ENCODE data around the gene SMCR8. TPM values are rescaled to one million over a fixed set of nuclear protein-coding genes. Genes with fewer than 3 reads are reported as not detected.
"Not testable (repeated sequence)": the region's sequence is repeated elsewhere in the genome, so short reads cannot be mapped to it uniquely, and the experiment has no call there.

SMCR8 gene
- polyA plus RNA-seq, 6 donors from 2014 or later, result 2.8 to 9.2 (median 5.9) TPM

- Mint-ChIP-seq H3K4me1 (peaks cover 33 to 64% (median 55%) of the 10 kb centered on the region in 3 donors), H3K36me3 (peaks cover 0 to 7% of the 10 kb centered on the region in 2 donors), H3K9me3 (no peaks in the 10 kb centered on the region), H3K27ac (no peak overlapping the region), H3K4me3 (no peak overlapping the region), H3K27me3 (no peaks in the 10 kb centered on the region)
- ATAC-seq (ENCODE audit: low read depth in 2 of 2) (no peak), DNase-seq (no peak)
Observed at GRCh38 chr17:18323507-18324139, 8.5 kb downstream of the SMCR8 start.

DNA sequence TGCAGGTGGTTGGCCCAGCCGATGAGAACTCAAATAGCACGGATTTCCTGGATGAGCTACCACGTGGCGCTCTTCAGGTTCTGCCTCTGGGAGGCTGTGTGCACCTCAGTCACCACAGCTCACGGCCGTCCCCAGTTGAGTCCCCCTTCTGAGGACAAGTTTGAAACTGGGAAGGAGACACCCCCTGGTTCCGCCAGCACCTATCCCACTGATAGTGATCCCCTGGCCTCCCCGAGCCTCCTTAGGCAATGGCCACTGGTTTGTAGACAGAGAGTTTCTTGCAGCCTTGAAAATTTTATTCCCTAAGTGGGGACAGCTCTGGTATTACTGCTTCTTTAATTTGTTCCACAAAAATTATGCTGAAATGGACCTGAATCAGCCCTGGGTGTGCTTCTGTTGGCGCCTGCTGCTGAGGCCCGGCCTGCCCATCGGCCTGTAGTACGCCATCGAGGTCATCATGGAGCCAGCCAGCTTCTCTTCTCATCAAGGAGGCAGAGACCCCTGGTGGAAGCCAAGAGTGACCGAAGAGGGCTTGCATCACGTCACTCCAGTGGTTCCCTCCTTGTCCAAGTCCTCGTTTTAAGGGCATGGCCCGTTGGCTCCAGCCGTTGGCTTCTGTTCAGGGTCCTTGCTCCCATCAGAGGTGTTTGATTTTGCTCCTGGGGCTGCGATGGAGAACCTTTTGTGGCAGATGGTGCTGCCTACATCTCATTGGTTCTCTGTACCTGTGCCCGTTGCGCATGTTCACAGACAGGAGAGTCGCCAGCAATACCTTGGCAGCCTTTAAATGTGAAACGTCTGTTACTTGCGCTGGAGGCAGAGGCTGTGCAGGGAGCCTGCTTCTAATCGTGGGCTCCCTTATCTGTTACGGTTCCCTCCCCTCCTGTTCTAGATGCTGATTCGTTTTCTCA is 9.3 kb downstream of the SMCR8 start:
- Mint-ChIP-seq H3K4me1 (peaks cover 30 to 58% (median 47%) of the 10 kb centered on the region in 3 donors), H3K27ac (peak overlapping the region in 2 of 6 donors; percentile 71 to 73), H3K9me3 (no peaks in the 10 kb centered on the region), H3K27me3 (no peaks in the 10 kb centered on the region), H3K4me3 (peak overlapping the region in 1 of 8 donors; percentile 9), H3K36me3 (peaks cover 0 to 7% of the 10 kb centered on the region in 2 donors)
- ATAC-seq (ENCODE audit: low read depth in 2 of 2) (no peak), DNase-seq (no peak)

DNA sequence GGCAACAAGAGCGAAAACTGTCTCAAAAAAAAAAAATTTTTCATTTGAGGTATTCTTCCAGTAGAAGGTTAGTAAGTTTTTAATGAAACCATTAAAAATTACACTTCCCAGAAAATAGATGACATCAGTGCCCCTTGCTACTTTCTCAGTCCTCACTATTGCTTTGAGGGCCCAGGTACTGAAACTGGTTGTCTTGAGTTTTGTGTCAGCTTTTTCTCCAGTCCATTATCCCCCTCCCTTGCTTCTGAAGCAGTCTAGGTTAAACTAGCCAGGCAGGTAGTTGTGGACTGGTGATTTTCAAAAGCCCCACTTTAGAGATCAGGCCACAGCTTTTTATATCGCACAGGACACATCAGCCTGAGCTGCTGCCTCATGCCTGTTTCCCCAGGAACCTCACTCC is 10.9 kb downstream of the SMCR8 start:
- DNase-seq (no peak), ATAC-seq (ENCODE audit: low read depth in 2 of 2) (no peak)
- peak overlapping the region in 2 of 6 donors; percentile 22 to 49 for H3K27ac Mint-ChIP-seq
- H3K9me3 Mint-ChIP-seq, result no peaks in the 10 kb centered on the region
- H3K4me3 Mint-ChIP-seq, result no peak overlapping the region
- H3K4me1 Mint-ChIP-seq, result peaks cover 16 to 41% (median 31%) of the 10 kb centered on the region in 3 donors
- no peaks in the 10 kb centered on the region for H3K27me3 Mint-ChIP-seq
- peaks cover 0 to 7% of the 10 kb centered on the region in 2 donors for H3K36me3 Mint-ChIP-seq

- no peak for DNase-seq
- H3K27me3 Mint-ChIP-seq, result no peaks in the 10 kb centered on the region
- no peaks in the 10 kb centered on the region for H3K9me3 Mint-ChIP-seq
- no peak overlapping the region for H3K4me3 Mint-ChIP-seq
- H3K27ac Mint-ChIP-seq, result peak overlapping the region in 2 of 6 donors; percentile 22 to 27
- H3K4me1 Mint-ChIP-seq, result peaks cover 15 to 37% (median 25%) of the 10 kb centered on the region in 3 donors
- no peak for ATAC-seq (ENCODE audit: low read depth in 2 of 2)
- peaks cover 0 to 7% of the 10 kb centered on the region in 2 donors for H3K36me3 Mint-ChIP-seq
Observed at GRCh38 chr17:18326572-18326971, 11.5 kb downstream of the SMCR8 start.

DNA sequence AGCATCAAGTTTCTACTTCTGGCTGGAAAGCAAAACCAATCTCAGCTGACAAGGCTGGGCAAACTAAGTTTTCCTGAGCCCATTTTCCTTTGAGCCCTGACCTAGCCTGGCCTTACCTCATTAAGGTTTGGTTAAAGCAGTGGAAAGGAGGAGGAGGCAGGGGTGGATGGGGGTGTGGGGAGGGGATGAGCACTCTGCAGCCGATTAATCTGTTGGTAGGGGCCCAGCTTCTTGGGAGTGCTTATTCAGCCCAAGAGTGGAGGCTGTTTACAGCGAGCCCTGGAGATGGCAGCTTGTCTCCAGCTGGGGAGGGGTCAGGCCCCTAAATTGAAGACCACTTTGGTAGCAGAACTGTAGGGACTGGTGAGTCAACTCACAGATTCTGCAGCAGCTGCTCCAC is 12.0 kb downstream of the SMCR8 start:
- ATAC-seq (ENCODE audit: low read depth in 2 of 2), result no peak
- DNase-seq, result no peak
- H3K27ac Mint-ChIP-seq, result no peak overlapping the region
- H3K4me1 Mint-ChIP-seq, result peaks cover 11 to 36% (median 24%) of the 10 kb centered on the region in 3 donors
- peaks cover 0 to 7% of the 10 kb centered on the region in 2 donors for H3K36me3 Mint-ChIP-seq
- no peaks in the 10 kb centered on the region for H3K9me3 Mint-ChIP-seq
- H3K27me3 Mint-ChIP-seq, result no peaks in the 10 kb centered on the region
- no peak overlapping the region for H3K4me3 Mint-ChIP-seq

GRCh38 chr17:18327556-18327955 is 12.5 kb downstream of the SMCR8 start:
- DNase-seq, result no peak
- H3K27me3 Mint-ChIP-seq, result no peaks in the 10 kb centered on the region
- H3K9me3 Mint-ChIP-seq, result no peaks in the 10 kb centered on the region
- no peak overlapping the region for H3K27ac Mint-ChIP-seq
- H3K36me3 Mint-ChIP-seq, result peaks cover 0 to 7% of the 10 kb centered on the region in 2 donors
- no peak overlapping the region for H3K4me3 Mint-ChIP-seq
- peaks cover 11 to 33% (median 23%) of the 10 kb centered on the region in 3 donors for H3K4me1 Mint-ChIP-seq
- no peak for ATAC-seq (ENCODE audit: low read depth in 2 of 2)

GRCh38 chr17:18328643-18329204 is 13.6 kb downstream of the SMCR8 start:
- H3K4me1 Mint-ChIP-seq, result peaks cover 11 to 32% (median 15%) of the 10 kb centered on the region in 3 donors
- peaks cover 0 to 7% of the 10 kb centered on the region in 2 donors for H3K36me3 Mint-ChIP-seq
- H3K4me3 Mint-ChIP-seq, result no peak overlapping the region
- DNase-seq (no peak), ATAC-seq (ENCODE audit: low read depth in 2 of 2) (no peak)
- H3K27me3 Mint-ChIP-seq, result no peaks in the 10 kb centered on the region
- no peak overlapping the region for H3K27ac Mint-ChIP-seq
- H3K9me3 Mint-ChIP-seq, result no peaks in the 10 kb centered on the region

DNA sequence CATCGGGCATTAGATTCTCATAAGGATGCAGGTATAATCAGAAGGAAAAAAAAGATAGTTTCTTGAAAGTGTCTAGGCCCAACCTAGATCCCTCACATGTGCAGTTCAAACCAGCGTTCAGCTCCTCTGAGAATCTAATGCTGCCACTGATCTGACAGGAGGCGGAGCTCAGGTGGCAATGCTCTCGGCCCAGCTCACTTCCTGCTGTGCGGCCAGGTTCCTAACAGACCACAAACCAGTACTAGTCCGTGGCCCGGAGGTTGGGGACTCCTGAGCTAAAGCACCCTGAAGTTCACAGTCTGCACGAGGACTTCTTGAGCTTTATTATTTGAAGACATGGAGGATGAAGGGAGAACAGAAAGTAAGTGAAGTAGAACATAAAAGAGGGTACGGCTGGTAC is 16.8 kb downstream of the SMCR8 start:
- no peaks in the 10 kb centered on the region for H3K27me3 Mint-ChIP-seq
- peaks cover 0 to 10% of the 10 kb centered on the region in 2 donors for H3K36me3 Mint-ChIP-seq
- no peak overlapping the region for H3K4me3 Mint-ChIP-seq
- peak overlapping the region in 1 of 6 donors; percentile 24 for H3K27ac Mint-ChIP-seq
- DNase-seq (no peak), ATAC-seq (ENCODE audit: low read depth in 2 of 2) (no peak)
- H3K9me3 Mint-ChIP-seq, result no peaks in the 10 kb centered on the region
- peaks cover 0 to 4% (median 0%) of the 10 kb centered on the region in 3 donors for H3K4me1 Mint-ChIP-seq

DNA sequence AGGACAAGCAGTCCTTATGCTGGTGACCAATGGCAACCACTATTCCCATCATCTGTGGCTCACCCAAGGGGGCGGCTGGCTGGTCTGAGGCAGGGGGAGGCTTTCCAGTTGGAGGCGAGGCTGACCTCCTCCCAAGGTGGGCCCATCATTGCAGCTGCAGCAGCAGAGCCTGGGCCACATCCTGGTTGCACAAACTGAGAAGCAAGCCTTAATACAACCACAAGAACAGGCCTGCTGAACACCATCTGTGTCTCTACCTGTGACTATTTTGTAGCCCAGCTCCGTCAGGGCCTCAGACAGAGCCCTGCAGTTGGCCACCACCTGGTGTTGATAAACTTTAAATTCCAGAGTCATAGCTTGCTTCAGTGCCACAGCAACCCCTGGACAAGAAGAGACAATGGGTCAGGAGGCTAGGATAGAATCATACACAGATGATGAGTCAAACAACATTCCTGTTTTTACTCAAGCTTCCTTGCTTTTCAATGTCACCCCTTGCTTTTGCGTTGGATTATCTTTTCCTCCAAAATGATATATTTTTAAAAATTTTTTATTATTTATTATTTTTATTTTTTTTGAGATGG is 17.9 kb downstream of the SMCR8 start:
- H3K4me3 Mint-ChIP-seq, result no peak overlapping the region

GRCh38 chr17:18338158-18338557 is 23.1 kb downstream of the SMCR8 start:
- DNase-seq; H3K27me3 Mint-ChIP-seq; H3K4me1 Mint-ChIP-seq; H3K27ac Mint-ChIP-seq; H3K9me3 Mint-ChIP-seq; ATAC-seq (ENCODE audit: low read depth in 2 of 2); H3K4me3 Mint-ChIP-seq: not testable (repeated sequence)
- H3K36me3 Mint-ChIP-seq, result peaks cover 5 to 16% of the 10 kb centered on the region in 2 donors

More for the DNA sequence above, 17.9 kb downstream of the SMCR8 start:
- DNase-seq (no peak), ATAC-seq (ENCODE audit: low read depth in 2 of 2) (no peak)
- peaks cover 0 to 4% (median 0%) of the 10 kb centered on the region in 3 donors for H3K4me1 Mint-ChIP-seq
- peaks cover 0 to 10% of the 10 kb centered on the region in 2 donors for H3K36me3 Mint-ChIP-seq
- H3K27ac Mint-ChIP-seq, result no peak overlapping the region
- H3K9me3 Mint-ChIP-seq, result no peaks in the 10 kb centered on the region
- no peaks in the 10 kb centered on the region for H3K27me3 Mint-ChIP-seq

GRCh38 chr17:18339933-18340332 is 24.8 kb downstream of the SMCR8 start:
- Mint-ChIP-seq H3K4me3 (no peak overlapping the region), H3K9me3 (no peaks in the 10 kb centered on the region), H3K27ac (no peak overlapping the region), H3K4me1 (no peaks in the 10 kb centered on the region), H3K36me3 (peaks cover 5 to 11% of the 10 kb centered on the region in 2 donors), H3K27me3 (no peaks in the 10 kb centered on the region)
- no peak for ATAC-seq (ENCODE audit: low read depth in 2 of 2)
- no peak for DNase-seq

DNA sequence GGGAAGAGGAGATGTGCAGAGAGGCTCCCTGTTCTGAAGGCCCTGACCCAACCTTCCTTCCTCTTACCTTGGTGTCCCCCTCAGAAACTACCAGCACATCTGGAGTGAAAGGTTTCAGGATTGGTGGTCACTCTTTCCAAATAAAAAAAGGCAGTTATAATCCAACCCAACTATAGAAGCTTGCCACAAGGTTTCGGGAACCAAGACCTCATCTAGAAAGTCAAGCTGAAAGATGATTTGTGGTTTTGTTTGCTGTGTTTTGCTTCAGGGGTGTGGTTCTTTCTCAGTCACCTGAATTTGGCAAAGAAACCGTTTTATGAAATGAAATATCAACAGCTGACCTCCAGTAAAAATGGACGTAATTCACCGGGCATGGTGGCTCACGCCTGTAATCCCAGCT is 28.9 kb downstream of the SMCR8 start:
- H3K36me3 Mint-ChIP-seq, result peaks cover 6 to 9% of the 10 kb centered on the region in 2 donors
- no peak for DNase-seq
- no peak overlapping the region for H3K27ac Mint-ChIP-seq
- H3K4me3 Mint-ChIP-seq, result no peak overlapping the region
- no peaks in the 10 kb centered on the region for H3K27me3 Mint-ChIP-seq
- no peak for ATAC-seq (ENCODE audit: low read depth in 2 of 2)
- no peaks in the 10 kb centered on the region for H3K9me3 Mint-ChIP-seq
- no peaks in the 10 kb centered on the region for H3K4me1 Mint-ChIP-seq

- DNase-seq (no peak), ATAC-seq (ENCODE audit: low read depth in 2 of 2) (no peak)
- Mint-ChIP-seq H3K27me3 (no peaks in the 10 kb centered on the region), H3K9me3 (no peaks in the 10 kb centered on the region), H3K27ac (no peak overlapping the region), H3K36me3 (peaks cover 0 to 4% of the 10 kb centered on the region in 2 donors), H3K4me3 (no peak overlapping the region), H3K4me1 (no peaks in the 10 kb centered on the region)
Observed at GRCh38 chr17:18353541-18353940, 38.4 kb downstream of the SMCR8 start.

All from naive B cell (primary cell).